ENCODE data around the gene AKR1C2. TPM values are rescaled to one million over a fixed set of nuclear protein-coding genes. Genes with fewer than 3 reads are reported as not detected.
"Not testable (repeated sequence)": the region's sequence is repeated elsewhere in the genome, so short reads cannot be mapped to it uniquely, and the experiment has no call there.

Gene AKR1C2
- total RNA-seq, 2 experiments from 2014 or later, result not detected

DNA sequence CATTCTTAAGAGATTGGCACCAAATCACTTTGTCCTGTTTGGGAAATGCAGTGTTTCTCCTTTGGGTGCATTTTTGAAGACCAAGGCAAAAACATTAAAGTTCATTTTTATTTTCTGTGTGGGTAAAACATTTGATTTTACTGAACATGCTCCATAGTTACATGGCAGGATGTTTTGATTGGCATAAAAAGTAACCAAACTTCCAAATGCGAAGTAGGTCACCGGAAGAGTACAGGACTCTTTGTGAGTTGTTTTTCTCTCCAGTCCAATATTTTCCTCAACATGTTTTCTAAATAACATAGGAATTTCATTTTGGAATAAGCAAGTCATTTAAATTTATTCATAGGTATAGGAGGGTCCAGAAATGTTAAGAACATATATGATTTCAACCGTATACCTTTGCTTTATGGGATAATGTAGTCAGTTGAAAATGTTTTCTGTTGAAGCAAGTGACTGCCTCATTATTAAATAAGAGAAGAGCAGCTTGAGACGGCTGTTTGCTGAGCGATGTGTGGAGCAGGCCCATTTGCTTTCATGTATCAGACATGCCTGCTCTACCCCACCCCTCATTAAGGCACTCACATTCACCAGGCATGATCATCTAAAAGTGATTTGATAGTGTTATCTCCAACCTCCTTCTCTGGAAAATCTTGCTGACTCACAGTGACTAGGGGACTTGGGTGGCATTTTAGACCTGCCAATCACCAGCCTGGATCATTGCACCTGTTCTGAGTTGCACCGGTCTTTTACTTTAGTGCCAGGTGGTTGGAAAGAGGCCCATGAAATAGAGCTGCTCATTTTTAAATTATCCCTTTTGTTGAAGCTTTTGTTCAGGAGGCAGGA is 16.3 kb upstream of the AKR1C2 start:
- H3K27me3 Mint-ChIP-seq; ATAC-seq; DNase-seq; H3K4me3 Mint-ChIP-seq; POLR2A ChIA-PET; CTCF ChIA-PET; H3K36me3 Mint-ChIP-seq (ENCODE audit: low read depth); intact Hi-C loops (cut with DNase I, micrococcal nuclease); H3K4me1 Mint-ChIP-seq; H3K27ac Mint-ChIP-seq; H3K9me3 Mint-ChIP-seq (ENCODE audit: low read depth): not testable (repeated sequence)

DNA sequence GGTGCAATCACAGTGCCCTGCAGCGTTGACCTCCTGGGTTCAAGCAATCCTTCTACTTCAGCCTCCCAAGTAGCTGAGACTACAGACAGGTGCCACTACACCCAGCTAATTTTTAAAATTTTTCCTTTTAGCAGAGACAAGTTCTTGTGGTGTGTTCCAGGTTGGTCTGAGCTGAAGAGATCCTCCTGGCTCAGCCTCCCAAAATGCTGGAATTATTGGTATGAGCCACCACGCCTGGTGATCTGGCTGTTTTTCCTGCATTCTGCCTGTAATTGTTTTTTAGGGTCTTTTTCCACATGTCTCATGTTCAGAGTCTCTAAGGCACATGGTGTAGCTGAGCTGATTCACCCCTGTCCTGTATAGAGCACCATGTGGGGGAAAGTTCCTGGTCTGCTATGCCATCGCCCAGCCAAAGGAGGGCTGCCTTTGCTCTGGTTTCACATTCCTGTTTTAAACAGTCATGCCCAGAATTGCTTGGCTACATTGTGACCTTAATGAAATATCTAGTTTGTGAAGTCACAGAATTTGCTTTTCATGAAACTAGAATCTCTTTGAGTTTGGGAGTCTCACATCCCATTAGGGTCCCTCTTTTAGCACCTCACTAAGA is 15.1 kb upstream of the AKR1C2 start:
- CTCF ChIA-PET; H3K36me3 Mint-ChIP-seq (ENCODE audit: low read depth); H3K4me3 Mint-ChIP-seq; DNase-seq; POLR2A ChIA-PET; H3K27me3 Mint-ChIP-seq; H3K9me3 Mint-ChIP-seq (ENCODE audit: low read depth); H3K27ac Mint-ChIP-seq; intact Hi-C loops (cut with DNase I, micrococcal nuclease); ATAC-seq; H3K4me1 Mint-ChIP-seq: not testable (repeated sequence)

DNA sequence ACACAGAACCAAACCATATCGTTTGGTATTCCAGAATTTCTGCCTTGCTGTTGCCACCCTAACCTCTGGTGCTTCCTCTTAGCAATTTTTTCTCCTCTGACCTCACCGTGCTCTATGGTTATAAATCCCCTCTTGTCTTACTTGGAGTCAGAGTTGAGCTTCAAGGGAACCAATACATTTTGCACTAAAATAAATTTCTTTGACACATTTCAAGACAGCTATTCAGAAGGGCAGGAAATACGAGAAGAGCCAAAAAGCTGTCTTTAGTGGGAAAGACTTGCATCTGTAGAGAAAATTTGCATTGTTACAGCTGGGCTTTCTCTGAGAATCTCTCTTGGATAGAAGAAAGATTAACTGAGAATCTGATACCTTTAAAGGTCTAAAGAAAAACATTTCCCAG is 14.5 kb upstream of the AKR1C2 start:
- Mint-ChIP-seq H3K4me3 (no peak overlapping the region), H3K9me3 (ENCODE audit: low read depth) (no peaks in the 10 kb centered on the region), H3K27me3 (no peaks in the 10 kb centered on the region), H3K4me1 (no peaks in the 10 kb centered on the region), H3K36me3 (ENCODE audit: low read depth) (no peaks in the 10 kb centered on the region), H3K27ac (no peak overlapping the region)
- no peak for ATAC-seq
- no peak for DNase-seq
- POLR2A ChIA-PET, result no interaction called here
- intact Hi-C loops (cut with DNase I, micrococcal nuclease), result no loop called here
- CTCF ChIA-PET, result no interaction called here

DNA sequence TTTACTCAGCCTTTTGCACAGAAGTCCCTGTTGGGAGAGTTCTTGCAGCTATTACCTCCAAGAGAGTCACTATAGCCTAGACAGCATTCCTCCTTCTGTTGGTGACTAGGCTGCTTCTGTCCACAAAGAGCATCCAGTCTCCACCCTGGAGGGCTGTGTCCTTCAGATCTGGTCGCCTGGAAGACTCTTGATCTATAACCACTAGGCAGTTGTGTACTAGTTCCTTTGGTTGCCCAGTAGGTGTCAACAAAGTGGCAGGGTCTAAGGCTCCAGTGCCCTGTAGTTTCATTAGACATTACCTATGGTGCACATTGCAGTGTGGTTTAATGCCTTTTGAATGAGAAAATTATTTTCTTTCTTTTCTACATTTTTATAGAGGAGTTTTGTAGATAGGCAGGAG is 11.3 kb upstream of the AKR1C2 start:
- no peak overlapping the region for H3K4me3 Mint-ChIP-seq
- DNase-seq (no peak), ATAC-seq (no peak)
- no peaks in the 10 kb centered on the region for H3K9me3 Mint-ChIP-seq (ENCODE audit: low read depth)
- no peaks in the 10 kb centered on the region for H3K27me3 Mint-ChIP-seq
- intact Hi-C loops (cut with DNase I, micrococcal nuclease), result no loop called here
- H3K4me1 Mint-ChIP-seq, result no peaks in the 10 kb centered on the region
- ChIA-PET CTCF (interaction anchor here (0.6 kb wide), 1 partner anchor 1384 kb away, joined by 4 read pairs; no protein-coding TSS in a partner anchor), POLR2A (no interaction called here)
- H3K36me3 Mint-ChIP-seq (ENCODE audit: low read depth), result no peaks in the 10 kb centered on the region
- H3K27ac Mint-ChIP-seq, result no peak overlapping the region

DNA sequence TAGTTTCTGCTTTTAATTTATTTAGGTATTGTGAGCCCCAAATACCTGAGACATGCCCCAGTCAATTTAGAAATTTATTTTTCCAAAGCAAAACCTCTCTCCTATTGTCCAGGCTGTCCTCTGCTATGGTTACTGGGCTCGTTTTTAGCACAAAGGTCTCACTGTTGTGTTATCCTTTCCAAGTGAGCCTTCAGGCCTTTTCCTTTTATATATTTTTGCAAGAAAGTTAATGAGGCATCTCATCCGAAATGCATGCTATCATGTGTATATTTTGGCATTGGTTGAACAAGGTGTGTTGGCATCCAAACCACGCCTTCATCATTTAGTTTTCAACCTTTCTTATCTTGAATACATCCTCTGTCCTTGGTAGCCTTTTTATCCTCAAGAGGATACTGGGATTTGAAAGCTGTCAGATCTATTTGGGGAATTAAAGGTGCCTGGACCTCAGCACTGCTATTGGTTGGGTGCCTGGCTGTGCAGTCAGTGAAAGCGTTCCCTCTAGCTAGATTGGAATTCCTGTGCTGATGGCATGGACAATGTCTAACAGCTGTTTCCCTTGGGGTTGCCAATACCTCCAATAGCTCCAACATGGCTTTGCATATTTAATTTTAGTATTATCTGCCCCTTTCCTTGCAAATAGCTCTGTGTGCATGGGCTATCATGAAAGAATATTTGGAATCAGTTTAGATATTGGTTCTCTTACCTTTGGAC is 10.7 kb upstream of the AKR1C2 start:
- ATAC-seq; H3K36me3 Mint-ChIP-seq (ENCODE audit: low read depth); H3K4me1 Mint-ChIP-seq; H3K4me3 Mint-ChIP-seq; POLR2A ChIA-PET; H3K27ac Mint-ChIP-seq; intact Hi-C loops (cut with DNase I, micrococcal nuclease); DNase-seq; H3K27me3 Mint-ChIP-seq; H3K9me3 Mint-ChIP-seq (ENCODE audit: low read depth): not testable (repeated sequence)
- CTCF ChIA-PET, result interaction anchor here (0.6 kb wide), 1 partner anchor 1385 kb away, joined by 4 read pairs; no protein-coding TSS in a partner anchor

DNA sequence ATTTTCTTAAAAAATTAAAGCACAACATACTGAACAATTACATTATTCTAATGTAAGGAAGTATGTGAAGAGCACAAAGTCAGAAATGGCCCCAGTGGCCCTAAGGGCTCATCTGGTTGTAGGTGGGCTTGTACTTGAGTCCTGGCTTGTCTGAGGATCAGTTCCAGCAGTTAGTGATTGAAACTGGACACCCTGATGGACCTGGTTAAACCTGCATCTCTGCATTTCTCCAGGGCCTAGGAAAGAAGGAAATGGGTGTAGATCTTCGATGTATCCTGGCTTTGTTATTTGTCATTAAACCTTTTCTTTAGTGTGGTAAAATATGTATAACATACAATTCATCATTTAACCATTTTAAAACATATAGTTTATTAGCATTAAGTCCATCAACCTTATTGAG is 9.7 kb upstream of the AKR1C2 start:
- DNase-seq, result no peak
- Mint-ChIP-seq H3K27ac (no peak overlapping the region), H3K27me3 (peaks cover 2% of the 10 kb centered on the region), H3K36me3 (ENCODE audit: low read depth) (no peaks in the 10 kb centered on the region), H3K9me3 (ENCODE audit: low read depth) (no peaks in the 10 kb centered on the region), H3K4me3 (no peak overlapping the region), H3K4me1 (no peaks in the 10 kb centered on the region)
- POLR2A ChIA-PET, result no interaction called here
- intact Hi-C loops (cut with DNase I, micrococcal nuclease), result no loop called here
- CTCF ChIA-PET, result no interaction called here
- no peak for ATAC-seq

DNA sequence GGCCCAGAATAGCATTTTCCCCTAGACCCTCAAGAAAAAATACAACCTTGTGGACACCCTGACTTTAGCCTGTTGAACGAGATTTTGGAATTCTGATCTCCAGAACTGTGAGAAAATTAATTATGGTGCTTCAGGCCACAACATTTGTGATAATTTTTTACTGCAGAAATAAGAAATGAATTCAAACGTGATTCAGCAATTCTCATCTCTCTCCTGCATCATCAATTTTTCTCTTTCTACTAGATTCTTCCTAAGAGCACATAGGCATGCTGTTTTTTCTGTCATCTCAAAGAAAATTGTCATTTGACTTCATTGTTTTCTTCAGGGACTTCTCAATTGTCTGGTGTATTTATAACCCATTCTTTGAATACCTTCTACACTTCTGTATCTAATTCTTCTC is 8.9 kb upstream of the AKR1C2 start:
- intact Hi-C loops (cut with DNase I, micrococcal nuclease), result no loop called here
- Mint-ChIP-seq H3K27ac (no peak overlapping the region), H3K4me1 (no peaks in the 10 kb centered on the region), H3K9me3 (ENCODE audit: low read depth) (no peaks in the 10 kb centered on the region), H3K27me3 (peaks cover 2% of the 10 kb centered on the region), H3K4me3 (no peak overlapping the region), H3K36me3 (ENCODE audit: low read depth) (no peaks in the 10 kb centered on the region)
- DNase-seq (no peak), ATAC-seq (no peak)
- CTCF ChIA-PET, result no interaction called here
- POLR2A ChIA-PET, result no interaction called here

DNA sequence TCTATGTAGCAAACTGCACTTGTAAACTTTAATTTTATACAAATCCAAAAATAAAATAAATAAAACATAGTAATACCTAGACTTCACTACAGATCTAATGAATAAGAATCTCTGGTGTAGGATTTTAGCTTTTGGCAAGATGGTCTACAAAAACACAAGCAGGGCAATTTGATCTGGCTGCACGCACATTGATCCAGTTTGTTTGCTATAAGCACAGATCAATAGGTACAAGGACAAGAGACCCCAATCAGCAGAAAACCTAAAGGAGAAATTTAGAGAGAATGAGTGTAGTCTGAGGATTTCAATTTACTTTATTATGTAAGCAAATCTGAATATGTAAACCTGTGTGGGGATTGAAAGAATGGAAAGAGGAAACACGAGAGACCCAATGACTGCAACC is 7.7 kb upstream of the AKR1C2 start:
- DNase-seq; POLR2A ChIA-PET; H3K4me3 Mint-ChIP-seq; H3K4me1 Mint-ChIP-seq; H3K36me3 Mint-ChIP-seq (ENCODE audit: low read depth); ATAC-seq; H3K27me3 Mint-ChIP-seq; H3K27ac Mint-ChIP-seq; intact Hi-C loops (cut with DNase I, micrococcal nuclease); CTCF ChIA-PET; H3K9me3 Mint-ChIP-seq (ENCODE audit: low read depth): not testable (repeated sequence)

DNA sequence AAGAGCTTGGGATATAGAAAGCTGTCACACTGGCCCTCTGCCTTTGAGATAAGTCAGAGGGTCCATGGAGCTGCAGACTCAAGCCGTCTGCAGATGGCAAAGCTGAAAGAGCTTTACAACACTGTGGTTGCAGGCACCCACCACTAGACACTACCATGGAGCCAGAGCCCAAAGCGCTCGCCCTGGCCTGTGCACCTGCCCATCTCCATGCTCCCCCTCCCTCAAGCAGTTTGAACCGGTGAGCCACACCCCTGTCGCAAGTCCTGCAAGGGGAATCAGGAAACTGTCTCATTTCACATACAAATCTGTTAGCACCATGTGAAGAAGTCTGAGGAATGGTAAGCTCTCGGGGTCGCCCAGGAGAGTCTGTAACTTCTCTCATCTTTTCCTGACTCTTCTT is 6.4 kb upstream of the AKR1C2 start:
- POLR2A ChIA-PET; H3K4me1 Mint-ChIP-seq; ATAC-seq; H3K9me3 Mint-ChIP-seq (ENCODE audit: low read depth); CTCF ChIA-PET; H3K36me3 Mint-ChIP-seq (ENCODE audit: low read depth); H3K27ac Mint-ChIP-seq; H3K27me3 Mint-ChIP-seq; DNase-seq; H3K4me3 Mint-ChIP-seq: not testable (repeated sequence)
- intact Hi-C loops (cut with DNase I, micrococcal nuclease), result loop anchor here (1.0 kb wide), 2 partner anchors 55 to 56 kb away; no protein-coding TSS in a partner anchor

DNA sequence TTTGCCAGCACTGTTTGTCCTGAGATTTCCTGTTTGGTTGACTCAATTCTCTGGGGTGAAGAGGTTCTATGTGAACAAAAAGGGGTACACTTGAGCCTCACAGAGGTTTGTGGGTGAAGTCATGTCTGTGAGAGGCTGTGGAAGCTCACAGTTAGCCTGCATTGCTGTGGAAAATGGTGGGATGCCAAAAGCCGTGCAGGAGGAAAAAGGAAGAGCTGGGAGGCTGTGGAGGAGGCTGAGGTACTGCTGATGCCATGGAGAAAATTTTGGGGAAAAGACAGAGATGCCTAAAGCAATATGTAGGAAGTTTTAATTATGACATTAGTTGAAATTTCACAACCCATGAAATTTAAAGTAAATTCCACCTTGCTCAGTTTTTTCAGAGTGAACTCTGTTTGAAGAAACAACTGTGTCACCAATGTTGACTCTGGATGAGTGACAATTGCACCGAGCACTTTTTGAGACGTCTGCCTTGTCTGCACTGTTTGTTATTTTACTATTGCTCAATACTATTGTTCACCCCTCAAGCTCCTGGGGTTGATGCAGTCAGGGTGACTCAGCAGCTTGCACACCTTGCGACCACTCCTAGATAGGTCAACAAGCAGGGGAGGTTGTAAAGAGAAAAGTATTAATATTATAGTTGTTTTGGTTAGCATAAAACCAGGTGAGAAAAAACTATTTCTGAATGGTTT is 5.3 kb upstream of the AKR1C2 start:
- H3K4me3 Mint-ChIP-seq; H3K4me1 Mint-ChIP-seq; CTCF ChIA-PET; ATAC-seq; H3K27me3 Mint-ChIP-seq; H3K9me3 Mint-ChIP-seq (ENCODE audit: low read depth); POLR2A ChIA-PET; DNase-seq; H3K27ac Mint-ChIP-seq; H3K36me3 Mint-ChIP-seq (ENCODE audit: low read depth): not testable (repeated sequence)
- intact Hi-C loops (cut with DNase I, micrococcal nuclease), result loop anchor here in 1 of 2 experiments (1.0 kb wide), 1 partner anchor 51 kb away; no protein-coding TSS in a partner anchor

DNA sequence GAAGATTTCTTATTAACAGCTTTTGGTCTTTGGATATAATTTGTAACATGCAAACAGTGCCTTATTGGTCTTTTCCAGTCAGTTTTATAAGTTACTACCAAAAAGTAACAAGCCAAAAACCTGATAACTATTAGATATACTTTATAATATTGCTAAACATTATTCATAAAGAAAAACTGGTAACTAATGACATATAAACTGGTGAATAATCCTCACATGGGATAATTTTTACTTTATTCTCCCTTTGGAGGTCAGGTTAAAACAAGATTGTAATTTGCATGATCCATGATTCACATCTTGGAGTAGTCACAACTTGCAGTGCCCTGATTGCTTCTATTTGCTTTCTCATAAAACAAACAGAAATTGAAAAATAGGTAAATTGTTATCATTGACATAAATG is 844 bp upstream of the AKR1C2 start:
- H3K27ac Mint-ChIP-seq; H3K9me3 Mint-ChIP-seq (ENCODE audit: low read depth); ATAC-seq; H3K36me3 Mint-ChIP-seq (ENCODE audit: low read depth); H3K4me3 Mint-ChIP-seq; H3K4me1 Mint-ChIP-seq; DNase-seq; intact Hi-C loops (cut with DNase I, micrococcal nuclease); CTCF ChIA-PET; H3K27me3 Mint-ChIP-seq; POLR2A ChIA-PET: not testable (repeated sequence)

Measured in activated CD4-positive, alpha-beta T cell treated with anti-CD3 and anti-CD28 coated beads for 36 hours (primary cell).